Brain microvascular endothelial cell (primary cell): ENCODE results near the gene TCEANC.
A peak's percentile ranks its signal among the peaks of the same experiment; 100 is the strongest.

Source experiments
- DNase-seq: peaks from one replicate; pipeline ENCODE4 v3.0.0-alpha.2; 2020
- H3K27ac ChIP-seq: fragments of 250-450 bp; sonication (Bioruptor Pico); 2 replicates; pipeline ENCODE4 v1.5.1; 2020; ENCODE audit warnings: mild to moderate bottlenecking, moderate library complexity
- H3K27me3 ChIP-seq: fragments of 250-450 bp; sonication (Bioruptor Pico); replicated peaks from 2 replicates; pipeline ENCODE4 v1.5.1; 2020; ENCODE audit warnings: mild to moderate bottlenecking
- H3K36me3 ChIP-seq: fragments of 250-450 bp; sonication (Bioruptor Pico); replicated peaks from 2 replicates; pipeline ENCODE4 v1.5.1; 2020; ENCODE audit warnings: mild to moderate bottlenecking
- H3K4me3 ChIP-seq: 2 replicates; pipeline ENCODE4 v1.5.1; 2011; ENCODE audit warnings: low read depth, mild to moderate bottlenecking, control low read depth, low read length, moderate library complexity
- in situ Hi-C: cut with HindIII; loops from 2 replicates; pipeline ENCODE4 v1.10.0; 2017; ENCODE audit warnings: low sequenced_read_pairs, low pct_ligation_motif_present
- TF ChIP-seq, protein P1 (sequence below): IDR thresholded peaks from 2 replicates; pipeline ENCODE4 v1.5.1; 2011; ENCODE audit warnings: low read depth, mild to moderate bottlenecking, moderate library complexity, low read length, control low read depth, inconsistent platforms; ENCODE audit errors: missing control alignments

The TCEANC gene

DNA sequence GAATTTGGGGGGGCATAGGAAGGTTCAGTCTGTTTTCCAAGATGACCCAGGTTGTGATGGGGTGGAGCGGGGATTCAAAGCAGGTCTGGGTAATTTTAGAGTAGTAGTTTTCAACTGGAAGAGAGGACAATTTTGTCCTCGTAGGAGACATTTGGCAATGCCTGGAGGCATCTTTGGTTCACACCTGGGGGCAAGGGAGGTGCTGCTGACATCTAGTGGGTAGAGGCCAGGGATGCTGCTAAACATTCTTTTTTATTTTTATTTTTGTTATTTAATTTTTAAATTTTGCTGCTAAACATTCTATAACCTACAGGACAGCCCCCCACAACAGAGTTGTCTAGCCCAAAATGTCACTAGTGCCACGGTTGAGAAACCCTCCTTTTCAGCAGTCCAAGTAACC, 37.9 kb downstream of the TCEANC start:
- TF ChIP-seq, protein P1, sequence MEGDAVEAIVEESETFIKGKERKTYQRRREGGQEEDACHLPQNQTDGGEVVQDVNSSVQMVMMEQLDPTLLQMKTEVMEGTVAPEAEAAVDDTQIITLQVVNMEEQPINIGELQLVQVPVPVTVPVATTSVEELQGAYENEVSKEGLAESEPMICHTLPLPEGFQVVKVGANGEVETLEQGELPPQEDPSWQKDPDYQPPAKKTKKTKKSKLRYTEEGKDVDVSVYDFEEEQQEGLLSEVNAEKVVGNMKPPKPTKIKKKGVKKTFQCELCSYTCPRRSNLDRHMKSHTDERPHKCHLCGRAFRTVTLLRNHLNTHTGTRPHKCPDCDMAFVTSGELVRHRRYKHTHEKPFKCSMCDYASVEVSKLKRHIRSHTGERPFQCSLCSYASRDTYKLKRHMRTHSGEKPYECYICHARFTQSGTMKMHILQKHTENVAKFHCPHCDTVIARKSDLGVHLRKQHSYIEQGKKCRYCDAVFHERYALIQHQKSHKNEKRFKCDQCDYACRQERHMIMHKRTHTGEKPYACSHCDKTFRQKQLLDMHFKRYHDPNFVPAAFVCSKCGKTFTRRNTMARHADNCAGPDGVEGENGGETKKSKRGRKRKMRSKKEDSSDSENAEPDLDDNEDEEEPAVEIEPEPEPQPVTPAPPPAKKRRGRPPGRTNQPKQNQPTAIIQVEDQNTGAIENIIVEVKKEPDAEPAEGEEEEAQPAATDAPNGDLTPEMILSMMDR: peak; percentile 30
- Histone ChIP-seq H3K27me3 (no peaks in the 10 kb centered on the region), H3K36me3 (no peaks in the 10 kb centered on the region), H3K4me3 (no peak overlapping the region), H3K27ac (no peak overlapping the region)
- in situ Hi-C loops: no loop called here
- no peak for DNase-seq

DNA sequence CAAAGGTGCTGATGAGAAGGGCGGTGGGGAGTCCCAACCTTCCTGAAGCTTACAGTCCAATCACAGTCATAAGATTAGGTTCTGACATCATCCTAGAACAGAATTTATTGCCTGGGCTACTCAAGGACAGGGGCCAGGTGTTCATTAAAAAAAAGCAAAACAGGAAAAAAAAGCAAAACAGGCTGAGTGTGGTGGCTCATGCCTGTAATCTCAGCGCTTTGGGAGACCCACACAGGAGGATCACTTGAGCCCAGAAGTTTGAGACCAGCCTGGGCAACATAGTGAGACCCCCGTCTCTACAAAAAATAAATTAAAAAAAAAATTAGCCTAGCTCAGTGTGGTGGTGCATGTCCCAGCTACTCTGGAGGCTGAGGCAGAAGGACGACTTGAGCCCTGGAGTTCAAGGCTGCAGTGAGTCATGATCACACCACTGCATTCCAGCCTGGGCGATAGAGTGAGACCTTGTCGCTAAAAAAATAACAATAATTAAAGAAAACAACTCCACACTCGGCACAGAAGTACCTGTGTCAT, 39.0 kb downstream of the TCEANC start:
- Histone ChIP-seq H3K27me3 (no peaks in the 10 kb centered on the region), H3K36me3 (no peaks in the 10 kb centered on the region), H3K27ac (no peak overlapping the region), H3K4me3 (no peak overlapping the region)
- in situ Hi-C loops: no loop called here
- TF ChIP-seq, protein P1: no peak
- DNase-seq: peak; percentile 35

DNA sequence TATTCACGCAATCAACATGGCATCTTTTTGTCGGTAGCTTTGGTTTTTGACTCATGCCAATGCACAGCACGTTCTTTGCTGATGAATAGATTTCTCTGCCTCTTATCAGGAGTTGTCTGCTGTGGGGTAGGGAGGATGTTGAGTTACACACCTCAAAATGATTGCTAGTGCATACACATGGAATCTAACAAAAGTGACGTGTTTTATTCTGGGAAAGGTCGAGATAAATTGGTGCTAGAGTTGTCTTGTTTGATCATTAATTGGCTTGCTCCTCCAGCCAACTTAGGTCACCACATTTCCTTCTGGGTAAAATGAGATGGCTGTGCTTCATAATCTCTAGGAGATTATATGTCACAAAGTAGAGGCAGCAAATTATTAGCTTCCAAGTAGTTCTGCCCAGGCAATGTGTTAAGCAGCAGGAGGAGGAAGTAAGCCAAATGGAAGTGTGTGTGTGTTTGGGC, 39.9 kb downstream of the TCEANC start:
- no peaks in the 10 kb centered on the region for H3K36me3 ChIP-seq
- TF ChIP-seq, protein P1: no peak
- no peak overlapping the region for H3K27ac ChIP-seq
- H3K4me3 ChIP-seq: no peak overlapping the region
- in situ Hi-C loops: no loop called here
- H3K27me3 ChIP-seq: no peaks in the 10 kb centered on the region
- no peak for DNase-seq

DNA sequence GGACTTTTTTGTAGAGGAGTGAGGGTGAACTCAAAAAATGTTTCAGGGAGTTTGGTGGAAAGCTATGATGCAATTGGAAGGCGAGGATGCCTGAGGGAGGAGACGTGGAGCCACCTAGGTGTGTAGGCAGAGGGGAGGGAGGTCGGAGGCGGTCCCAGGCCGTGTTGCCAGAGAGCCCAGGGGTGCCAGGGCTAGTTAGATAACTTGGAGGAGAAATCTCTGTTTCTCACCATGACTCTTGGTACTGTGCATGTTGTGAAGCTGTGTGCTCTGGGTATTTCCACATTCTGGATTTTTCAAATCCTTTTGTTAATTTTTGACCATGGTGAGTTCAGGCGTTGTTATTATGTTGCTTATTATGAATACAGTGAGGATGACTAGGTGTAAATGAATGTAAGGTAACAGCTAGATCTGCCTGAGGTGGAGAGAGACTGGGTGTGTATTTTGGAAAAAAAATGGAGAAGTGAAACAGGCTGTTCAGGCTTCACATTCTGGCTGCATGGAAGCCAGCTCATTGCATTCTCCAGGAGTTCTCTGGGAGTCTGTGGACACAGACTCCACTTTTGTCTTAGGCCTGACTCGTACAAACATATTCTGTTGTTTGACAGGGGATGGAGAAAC, 40.5 kb downstream of the TCEANC start:
- Histone ChIP-seq H3K36me3 (no peaks in the 10 kb centered on the region), H3K27me3 (no peaks in the 10 kb centered on the region), H3K4me3 (no peak overlapping the region), H3K27ac (no peak overlapping the region)
- no peak for DNase-seq
- TF ChIP-seq, protein P1: no peak
- in situ Hi-C loops: no loop called here

DNA sequence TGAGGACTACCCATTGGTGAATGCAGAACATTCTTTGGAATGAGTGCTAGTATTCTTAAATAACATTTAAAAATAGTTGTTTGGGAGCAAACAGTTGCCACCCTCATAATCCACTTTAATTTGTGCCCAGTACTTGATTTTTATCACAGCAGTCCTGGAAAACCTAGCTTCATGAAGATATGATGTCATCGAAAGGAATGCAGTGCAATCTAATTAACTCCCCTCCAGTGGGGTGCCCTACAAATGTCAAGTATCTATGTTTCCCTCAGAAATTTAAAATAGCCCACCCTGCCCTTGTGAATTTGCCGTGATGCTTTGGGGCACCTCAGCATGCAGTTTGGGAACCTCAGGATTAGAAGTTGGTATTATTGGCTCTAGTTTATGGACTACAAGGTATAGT, 41.4 kb downstream of the TCEANC start:
- no peak overlapping the region for H3K4me3 ChIP-seq

More for the DNA sequence above, 41.4 kb downstream of the TCEANC start:
- in situ Hi-C loops: no loop called here
- Histone ChIP-seq H3K27ac (no peak overlapping the region), H3K36me3 (no peaks in the 10 kb centered on the region), H3K27me3 (no peaks in the 10 kb centered on the region)
- DNase-seq: no peak
- TF ChIP-seq, protein P1: no peak
